GM21360 (cell line): Measurements from ENCODE around the gene FANK1.

Experiments
- ATAC-seq: cut with Tn5 transposase; IDR thresholded peaks from one replicate; pipeline ENCODE4 v1.9.1; 2021; ENCODE audit warnings: mild to moderate bottlenecking, moderate library complexity; ENCODE audit not compliant: unreplicated experiment

Gene FANK1

GRCh38 chr10:126057494-126057893 is 161.1 kb downstream of the FANK1 start:
- no peak for ATAC-seq

GRCh38 chr10:126058104-126058503 is 161.7 kb downstream of the FANK1 start:
- no peak for ATAC-seq

GRCh38 chr10:126058507-126058906 is 162.1 kb downstream of the FANK1 start:
- no peak for ATAC-seq
